KOPT-K1 (cell line): ENCODE measurements around the gene TTC32.
"Not testable (repeated sequence)": the region's sequence is repeated elsewhere in the genome, so short reads cannot be mapped to it uniquely, and the experiment has no call there.

Experiments used
- H3K27ac ChIP-seq: fragments of 200-600 bp; sonication (generic); 2 replicates; pipeline ENCODE4 v1.5.1; 2016; ENCODE audit warnings: antibody characterized with exemption, mild to moderate bottlenecking, low read depth, low read length; ENCODE audit not compliant: poor library complexity, severe bottlenecking
- H3K36me3 ChIP-seq: fragments of 200-600 bp; sonication (generic); 2 replicates; pipeline ENCODE4 v1.5.1; 2017; ENCODE audit warnings: antibody characterized with exemption, mild to moderate bottlenecking, low read length, moderate library complexity; ENCODE audit not compliant: insufficient read depth
- H3K9me3 ChIP-seq: fragments of 200-600 bp; sonication (generic); 2 replicates; pipeline ENCODE4 v1.5.1; 2017; ENCODE audit warnings: antibody characterized with exemption, low read length, mild to moderate bottlenecking; ENCODE audit not compliant: insufficient read depth, poor library complexity, severe bottlenecking

Gene TTC32

GRCh38 chr2:19888831-19889230 lies 13.0 kb downstream of the TTC32 start:
- Histone ChIP-seq H3K9me3 (no peaks in the 10 kb centered on the region), H3K27ac (no peak overlapping the region), H3K36me3 (peaks cover 16% of the 10 kb centered on the region)

- Histone ChIP-seq H3K36me3 (peaks cover 13% of the 10 kb centered on the region), H3K27ac (no peak overlapping the region), H3K9me3 (no peaks in the 10 kb centered on the region)
These were observed 14.3 kb downstream of the TTC32 start for GRCh38 chr2:19887510-19887909.

GRCh38 chr2:19886261-19886660 lies 15.5 kb downstream of the TTC32 start:
- H3K27ac ChIP-seq = no peak overlapping the region
- no peaks in the 10 kb centered on the region for H3K9me3 ChIP-seq
- peaks cover 8% of the 10 kb centered on the region for H3K36me3 ChIP-seq

GRCh38 chr2:19885791-19886190 lies 16.0 kb downstream of the TTC32 start:
- H3K9me3 ChIP-seq = no peaks in the 10 kb centered on the region
- peaks cover 6% of the 10 kb centered on the region; the same call in 1 of the 2 replicates for H3K36me3 ChIP-seq
- no peak overlapping the region for H3K27ac ChIP-seq

DNA sequence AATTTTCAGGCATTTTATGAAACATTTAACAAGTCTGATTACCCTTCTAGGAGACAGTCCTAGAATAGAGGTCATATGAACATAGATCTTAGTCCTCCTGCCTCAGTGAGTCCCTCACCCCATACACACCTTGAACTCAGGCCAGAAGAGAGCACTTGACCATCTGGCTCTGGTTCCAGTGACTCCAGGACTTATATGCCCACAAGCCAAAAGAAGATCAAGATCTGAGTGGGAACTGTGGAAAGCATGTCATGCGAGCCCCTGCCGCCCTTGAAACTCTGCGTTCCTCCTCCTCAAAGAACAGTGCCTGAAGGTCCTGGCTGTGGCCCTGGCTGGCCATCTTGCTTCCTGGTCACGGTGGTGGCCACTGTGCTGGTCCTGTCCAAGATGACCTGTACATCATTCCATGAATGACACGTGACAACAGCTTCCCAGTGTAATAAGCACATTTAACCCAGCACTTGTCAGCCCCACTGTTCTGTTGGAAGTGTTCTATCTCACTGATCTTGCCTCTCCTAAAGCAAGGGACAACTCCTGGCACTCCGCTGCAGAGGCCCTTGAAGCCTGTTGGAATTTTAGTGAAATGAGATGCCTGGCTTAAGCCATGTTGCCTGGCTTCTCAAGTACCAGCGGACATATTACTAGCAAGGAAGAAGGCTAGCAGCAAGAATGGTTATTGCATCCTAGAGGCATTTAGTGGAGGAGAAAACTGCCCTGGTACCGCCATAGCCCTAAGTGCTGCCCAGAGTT lies 17.6 kb downstream of the TTC32 start:
- no peaks in the 10 kb centered on the region for H3K36me3 ChIP-seq
- H3K9me3 ChIP-seq = no peaks in the 10 kb centered on the region
- no peak overlapping the region for H3K27ac ChIP-seq

GRCh38 chr2:19883486-19883885 lies 18.3 kb downstream of the TTC32 start:
- Histone ChIP-seq H3K36me3 (no peaks in the 10 kb centered on the region), H3K9me3 (no peaks in the 10 kb centered on the region), H3K27ac (no peak overlapping the region)

- Histone ChIP-seq H3K27ac (no peak overlapping the region), H3K36me3 (no peaks in the 10 kb centered on the region), H3K9me3 (no peaks in the 10 kb centered on the region)
These were observed 19.5 kb downstream of the TTC32 start for GRCh38 chr2:19882286-19882685.

DNA sequence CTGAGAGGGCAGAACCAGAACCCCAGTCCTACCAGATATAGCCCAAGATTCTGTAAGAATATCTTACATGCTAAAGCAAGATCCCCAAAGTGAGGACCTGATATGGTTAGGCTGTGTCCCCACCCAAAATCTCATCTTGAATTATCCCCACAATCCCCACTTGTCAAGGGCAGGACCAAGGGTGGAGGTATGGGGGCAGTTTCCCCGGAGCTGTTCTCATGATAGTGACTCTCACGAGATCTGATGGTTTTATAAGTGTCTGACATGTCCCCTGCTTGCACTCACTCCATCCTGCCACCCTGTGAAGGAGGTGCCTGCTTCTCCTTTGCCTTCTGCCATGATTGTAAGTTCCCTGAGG lies 19.9 kb downstream of the TTC32 start:
- Histone ChIP-seq H3K27ac (no peak overlapping the region), H3K36me3 (no peaks in the 10 kb centered on the region), H3K9me3 (no peaks in the 10 kb centered on the region)

DNA sequence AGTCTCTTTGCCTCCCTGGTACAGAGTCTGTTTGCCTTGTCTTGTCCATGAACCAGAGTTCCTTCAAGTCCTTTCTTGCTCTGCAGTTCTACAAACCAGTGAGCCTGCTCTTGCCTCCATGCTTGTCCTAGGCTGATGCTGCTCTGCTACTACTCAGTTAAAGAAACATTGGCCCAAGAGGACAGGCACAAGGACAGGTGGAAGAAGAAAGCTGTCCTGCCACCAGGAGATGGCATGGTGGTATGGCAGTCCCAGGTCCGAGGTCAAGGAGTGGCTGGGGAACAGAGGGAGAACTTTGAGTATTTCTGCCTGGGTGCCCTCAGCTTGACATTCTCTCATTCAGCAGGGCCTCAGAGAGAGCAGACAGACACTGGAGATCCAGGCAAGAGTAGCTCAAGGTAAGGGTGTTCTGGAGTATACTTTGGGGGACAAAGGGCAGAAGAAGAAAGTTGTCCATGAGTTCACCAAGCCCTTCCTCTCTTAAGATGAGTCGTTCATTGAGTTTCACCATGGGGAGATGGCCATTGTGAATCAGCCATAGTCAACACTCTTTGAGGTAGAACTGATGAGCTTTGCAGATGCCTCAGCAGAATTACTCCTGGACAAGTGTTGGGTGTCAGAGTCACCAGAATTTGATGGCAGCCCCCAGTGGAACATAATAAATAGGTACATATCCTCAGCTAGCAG lies 20.4 kb downstream of the TTC32 start:
- Histone ChIP-seq H3K9me3 (no peaks in the 10 kb centered on the region), H3K27ac (no peak overlapping the region), H3K36me3 (no peaks in the 10 kb centered on the region)

DNA sequence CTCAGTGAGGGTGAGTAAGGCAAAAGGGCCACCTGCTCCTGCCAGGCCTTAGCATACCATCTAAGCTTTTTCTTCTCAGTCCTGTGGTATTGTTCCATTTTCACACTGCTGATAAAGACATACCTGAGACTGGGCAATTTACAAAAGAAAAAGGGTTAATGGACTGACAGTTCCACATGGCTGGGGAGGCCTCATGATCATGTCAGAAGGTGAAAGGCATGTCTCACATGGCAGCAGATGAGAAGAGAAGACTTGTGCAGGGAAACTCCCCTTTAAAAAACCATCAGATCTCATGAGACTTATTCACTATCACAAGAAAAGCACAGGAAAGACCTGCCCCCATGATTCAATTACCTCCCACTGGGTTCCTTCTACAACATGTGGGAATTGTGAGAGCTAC lies 21.6 kb downstream of the TTC32 start:
- not testable (repeated sequence) for H3K9me3 ChIP-seq, H3K36me3 ChIP-seq, H3K27ac ChIP-seq

GRCh38 chr2:19879120-19879519 lies 22.7 kb downstream of the TTC32 start:
- Histone ChIP-seq H3K27ac (no peak overlapping the region), H3K36me3 (no peaks in the 10 kb centered on the region), H3K9me3 (no peaks in the 10 kb centered on the region)

- Histone ChIP-seq H3K9me3 (no peaks in the 10 kb centered on the region), H3K36me3 (no peaks in the 10 kb centered on the region), H3K27ac (no peak overlapping the region)
These were observed 23.3 kb downstream of the TTC32 start for GRCh38 chr2:19878268-19879046.

- Histone ChIP-seq H3K9me3 (no peaks in the 10 kb centered on the region), H3K36me3 (no peaks in the 10 kb centered on the region), H3K27ac (no peak overlapping the region)
These were observed 25.0 kb downstream of the TTC32 start for GRCh38 chr2:19876751-19877150.

DNA sequence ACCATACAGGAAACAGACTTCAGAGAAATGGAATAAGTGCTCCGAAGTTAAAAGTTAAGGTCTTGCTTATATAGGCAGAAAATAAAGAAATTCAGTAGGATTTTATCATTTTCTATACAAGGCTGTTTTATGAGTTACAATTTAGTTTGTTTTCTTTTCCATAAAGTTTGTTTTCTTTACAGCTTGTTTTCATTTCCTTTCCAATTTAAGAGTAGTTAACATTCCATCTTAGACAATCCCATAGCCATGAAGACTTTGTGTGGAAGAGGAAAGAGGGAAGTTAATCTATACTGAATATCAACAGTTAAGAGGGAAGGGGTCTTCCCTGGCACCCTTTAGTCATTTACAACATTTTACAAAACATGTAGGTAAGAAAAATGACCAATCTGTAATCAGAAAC lies 26.5 kb downstream of the TTC32 start:
- Histone ChIP-seq H3K9me3 (no peaks in the 10 kb centered on the region), H3K27ac (no peak overlapping the region), H3K36me3 (no peaks in the 10 kb centered on the region)

GRCh38 chr2:19874726-19875125 lies 27.1 kb downstream of the TTC32 start:
- Histone ChIP-seq H3K27ac (no peak overlapping the region), H3K9me3 (no peaks in the 10 kb centered on the region), H3K36me3 (no peaks in the 10 kb centered on the region)
